Bronchial epithelial cell (primary cell): ENCODE results near the gene SFRP5. TPM values are rescaled to one million over a fixed set of nuclear protein-coding genes. Genes with fewer than 3 reads are reported as not detected.

Experiments
- DNase-seq: peaks from one replicate; pipeline ENCODE4 v3.0.0-alpha.2; 2010; ENCODE audit warnings: low read depth
- FAIRE-seq: peaks from 2 replicates; lab custom pipeline; 2011; peaks lifted over from hg19 to GRCh38; lab: Jason Lieb, UNC
- H3K27me3 ChIP-seq: 2 replicates; pipeline ENCODE4 v1.5.1; 2011; ENCODE audit warnings: low read length; ENCODE audit not compliant: control insufficient read depth, insufficient read depth
- H3K36me3 ChIP-seq: 2 replicates; pipeline ENCODE4 v1.5.1; 2011; ENCODE audit warnings: low read length; ENCODE audit not compliant: control insufficient read depth, insufficient read depth
- H3K4me3 ChIP-seq: 2 replicates; pipeline ENCODE4 v1.5.1; 2011; ENCODE audit warnings: mild to moderate bottlenecking, low read depth, low read length, control low read depth
- total RNA-seq: library from RNA; depleted of rRNA; stranded (reverse); fragments of >200 nt; gene quantifications from 2 replicates; pipeline ENCODE4 v1.2.1, GENCODE V29; 2014
- TF ChIP-seq, protein P1 (sequence below): IDR thresholded peaks from 2 replicates; pipeline ENCODE4 v1.5.1; 2011; ENCODE audit warnings: mild to moderate bottlenecking, moderate library complexity, low read length, control low read depth, inconsistent platforms; ENCODE audit not compliant: insufficient read depth, severe bottlenecking

SFRP5 gene
- total RNA-seq, 1 donor from 2014 or later: not detected

GRCh38 chr10:97762816-97763215 is 9.0 kb downstream of the SFRP5 start:
- H3K27me3 ChIP-seq: no peaks in the 10 kb centered on the region
- H3K36me3 ChIP-seq: peaks cover 11% of the 10 kb centered on the region
- H3K4me3 ChIP-seq: no peak overlapping the region
- TF ChIP-seq, protein P1, sequence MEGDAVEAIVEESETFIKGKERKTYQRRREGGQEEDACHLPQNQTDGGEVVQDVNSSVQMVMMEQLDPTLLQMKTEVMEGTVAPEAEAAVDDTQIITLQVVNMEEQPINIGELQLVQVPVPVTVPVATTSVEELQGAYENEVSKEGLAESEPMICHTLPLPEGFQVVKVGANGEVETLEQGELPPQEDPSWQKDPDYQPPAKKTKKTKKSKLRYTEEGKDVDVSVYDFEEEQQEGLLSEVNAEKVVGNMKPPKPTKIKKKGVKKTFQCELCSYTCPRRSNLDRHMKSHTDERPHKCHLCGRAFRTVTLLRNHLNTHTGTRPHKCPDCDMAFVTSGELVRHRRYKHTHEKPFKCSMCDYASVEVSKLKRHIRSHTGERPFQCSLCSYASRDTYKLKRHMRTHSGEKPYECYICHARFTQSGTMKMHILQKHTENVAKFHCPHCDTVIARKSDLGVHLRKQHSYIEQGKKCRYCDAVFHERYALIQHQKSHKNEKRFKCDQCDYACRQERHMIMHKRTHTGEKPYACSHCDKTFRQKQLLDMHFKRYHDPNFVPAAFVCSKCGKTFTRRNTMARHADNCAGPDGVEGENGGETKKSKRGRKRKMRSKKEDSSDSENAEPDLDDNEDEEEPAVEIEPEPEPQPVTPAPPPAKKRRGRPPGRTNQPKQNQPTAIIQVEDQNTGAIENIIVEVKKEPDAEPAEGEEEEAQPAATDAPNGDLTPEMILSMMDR: no peak
- DNase-seq (no peak), FAIRE-seq (no peak)

DNA sequence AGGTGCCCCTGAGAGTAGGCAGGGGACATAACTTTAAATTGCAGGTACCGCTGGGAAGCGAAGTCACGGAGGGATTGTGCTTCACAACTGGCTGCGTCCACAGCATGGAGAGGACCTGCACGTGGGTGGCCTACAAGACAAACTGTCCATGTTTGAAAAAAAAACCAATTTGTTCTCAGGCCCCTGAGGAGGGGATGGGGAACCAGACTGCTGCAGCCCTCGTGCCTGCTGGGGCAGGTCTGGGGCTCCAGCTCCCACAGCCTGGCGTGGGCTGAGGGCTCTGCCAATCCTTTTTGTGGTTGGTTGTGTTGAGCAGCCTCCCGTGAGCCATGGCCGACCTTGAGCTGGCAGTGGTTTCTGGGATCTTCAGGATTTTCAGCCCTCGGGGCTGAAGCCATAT is 9.7 kb downstream of the SFRP5 start:
- Histone ChIP-seq H3K4me3 (no peak overlapping the region), H3K36me3 (peaks cover 15% of the 10 kb centered on the region), H3K27me3 (no peaks in the 10 kb centered on the region)
- no peak for FAIRE-seq
- TF ChIP-seq, protein P1: no peak
- no peak for DNase-seq

GRCh38 chr10:97761331-97761865 is 10.4 kb downstream of the SFRP5 start:
- DNase-seq (no peak), FAIRE-seq (no peak)
- TF ChIP-seq, protein P1: no peak
- no peak overlapping the region for H3K4me3 ChIP-seq
- no peaks in the 10 kb centered on the region for H3K27me3 ChIP-seq
- H3K36me3 ChIP-seq: peaks cover 15% of the 10 kb centered on the region

DNA sequence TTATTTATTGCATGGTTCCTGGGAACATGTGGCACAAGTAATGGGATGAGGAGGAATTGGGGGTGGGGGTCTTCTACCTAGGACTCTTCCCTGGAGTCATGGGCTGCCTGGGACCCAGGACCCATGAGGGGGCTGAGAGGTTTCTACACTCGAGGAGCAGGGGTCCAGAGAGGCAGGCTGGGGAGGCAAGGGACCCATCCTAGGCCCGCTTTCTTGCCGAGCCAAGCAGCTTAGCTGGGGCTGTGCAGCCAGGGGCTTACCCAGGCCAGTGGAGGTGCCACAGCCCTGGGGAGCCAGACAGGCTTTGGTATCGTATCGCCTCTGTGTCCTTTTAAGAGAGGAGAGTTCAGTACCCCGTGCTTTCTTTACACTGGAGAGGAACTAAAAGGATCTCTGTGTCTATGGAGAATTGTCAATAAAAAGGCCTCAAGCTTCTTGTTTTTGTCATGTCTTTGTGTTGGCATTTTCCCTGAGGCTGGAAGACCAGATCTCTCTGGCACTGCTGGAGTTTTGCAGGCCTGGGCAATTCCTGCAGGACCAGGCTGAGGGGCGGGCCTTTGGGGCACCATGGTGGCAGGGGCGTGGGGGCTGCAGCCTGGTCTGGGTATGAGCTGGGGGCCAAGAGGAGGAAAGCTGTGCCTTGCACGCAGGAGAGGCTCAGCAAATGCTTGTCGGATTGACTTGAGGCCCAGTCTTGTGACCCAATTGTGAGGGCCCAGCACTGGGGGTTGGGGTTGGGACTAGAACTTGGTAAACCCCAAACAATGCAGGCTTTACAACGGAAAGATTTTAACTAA is 11.1 kb downstream of the SFRP5 start:
- TF ChIP-seq, protein P1: no peak
- Histone ChIP-seq H3K36me3 (peaks cover 18% of the 10 kb centered on the region), H3K27me3 (no peaks in the 10 kb centered on the region), H3K4me3 (no peak overlapping the region)
- DNase-seq (no peak), FAIRE-seq (no peak)

- H3K4me3 ChIP-seq: no peak overlapping the region
- no peak for FAIRE-seq
- peaks cover 21% of the 10 kb centered on the region for H3K36me3 ChIP-seq
- TF ChIP-seq, protein P1: no peak
- no peak for DNase-seq
- no peaks in the 10 kb centered on the region for H3K27me3 ChIP-seq
Measured at GRCh38 chr10:97759946-97760345, 11.9 kb downstream of the SFRP5 start.
